ENCODE measurements around the gene FASTK.

The FASTK gene

DNA sequence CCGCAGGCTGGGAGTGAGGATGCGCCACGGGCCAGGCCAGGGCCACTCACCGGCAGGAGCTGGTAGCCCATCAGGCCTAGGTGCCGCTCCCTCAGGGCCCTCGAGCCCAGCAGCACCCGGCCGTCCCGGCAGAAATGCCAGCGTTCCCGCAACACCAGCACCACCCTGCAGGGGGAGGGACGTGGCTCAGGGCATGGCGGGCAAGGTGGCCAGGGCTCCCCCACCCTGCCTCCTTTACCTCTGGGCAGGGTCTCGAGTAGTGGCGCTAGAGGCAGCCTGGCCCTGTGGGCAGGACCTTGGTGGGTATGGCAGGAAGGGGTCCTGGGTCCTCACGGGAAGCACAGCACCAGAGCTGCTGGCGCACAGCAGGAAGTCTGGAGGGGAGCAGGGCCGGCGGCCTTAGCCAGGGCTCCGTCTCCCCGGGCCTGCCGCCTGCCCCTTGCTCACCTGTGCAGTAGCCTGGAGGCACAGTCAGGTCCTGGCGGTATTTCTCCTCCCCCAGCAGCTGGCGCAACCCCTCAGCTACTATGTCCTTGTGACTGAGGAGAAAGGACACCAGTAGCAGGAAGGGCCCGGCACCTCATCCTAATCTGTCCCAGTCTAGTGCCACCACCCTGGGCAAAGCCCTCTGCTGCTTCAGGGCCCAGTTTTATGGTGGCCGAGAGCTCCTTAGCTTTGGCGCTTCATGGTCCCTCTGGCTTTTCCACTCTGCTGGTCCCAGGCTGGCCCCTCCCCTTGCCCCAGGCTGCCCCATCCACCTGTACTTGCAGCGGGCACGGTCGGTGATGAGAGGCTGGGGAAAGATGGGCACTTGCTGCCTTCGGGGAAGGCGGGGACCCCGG, 3.5 kb downstream of the FASTK start:
- no peaks in the 10 kb centered on the region for H3K27me3 ChIP-seq (ENCODE audit: low read depth, low read length)
- H3K4me1 ChIP-seq (ENCODE audit: control insufficient read depth in 1 of 2, insufficient read depth in 2 of 2, low read length in 2 of 2), result peaks cover 4 to 34% of the 10 kb centered on the region in 2 donors
- H3K36me3 ChIP-seq (ENCODE audit: control insufficient read depth in 1 of 2, insufficient read depth in 2 of 2, low read length in 2 of 2), result peaks cover 19 to 40% of the 10 kb centered on the region in 2 donors
- no peak overlapping the region for H3K27ac ChIP-seq (ENCODE audit: low read length)
- H3K9me3 ChIP-seq (ENCODE audit: control insufficient read depth in 1 of 2, low read length in 2 of 2), result no peaks in the 10 kb centered on the region
- H3K4me3 ChIP-seq (ENCODE audit: low read depth in 1 of 2, low read length in 2 of 2), result no peak overlapping the region

GRCh38 chr7:151075978-151076426, 4.6 kb downstream of the FASTK start:
- Histone ChIP-seq H3K4me1 (ENCODE audit: control insufficient read depth in 1 of 2, insufficient read depth in 2 of 2, low read length in 2 of 2) (peaks cover 0 to 23% of the 10 kb centered on the region in 2 donors), H3K36me3 (ENCODE audit: control insufficient read depth in 1 of 2, insufficient read depth in 2 of 2, low read length in 2 of 2) (peaks cover 20 to 51% of the 10 kb centered on the region in 2 donors), H3K4me3 (ENCODE audit: low read depth in 1 of 2, low read length in 2 of 2) (no peak overlapping the region), H3K9me3 (ENCODE audit: control insufficient read depth in 1 of 2, low read length in 2 of 2) (no peaks in the 10 kb centered on the region), H3K27me3 (ENCODE audit: low read depth, low read length) (no peaks in the 10 kb centered on the region), H3K27ac (ENCODE audit: low read length) (no peak overlapping the region)

DNA sequence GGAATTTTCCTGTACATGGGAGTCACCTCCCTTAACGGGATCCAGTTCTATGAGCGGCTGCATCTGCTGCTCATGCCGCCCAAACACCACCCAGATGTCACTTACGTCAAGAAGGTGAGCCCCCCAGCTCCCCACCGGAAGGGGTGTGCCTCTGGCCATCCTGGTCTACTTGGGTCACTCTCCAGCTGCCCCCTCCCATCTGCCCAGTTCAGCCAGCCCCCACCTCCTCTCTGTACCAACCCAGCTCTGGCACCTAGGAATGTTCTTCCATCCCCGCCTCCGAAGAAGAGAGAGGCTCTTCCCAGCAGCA, 5.0 kb downstream of the FASTK start:
- peaks cover 24 to 55% of the 10 kb centered on the region in 2 donors for H3K36me3 ChIP-seq (ENCODE audit: control insufficient read depth in 1 of 2, insufficient read depth in 2 of 2, low read length in 2 of 2)
- H3K27me3 ChIP-seq (ENCODE audit: low read depth, low read length), result no peaks in the 10 kb centered on the region
- H3K9me3 ChIP-seq (ENCODE audit: control insufficient read depth in 1 of 2, low read length in 2 of 2), result no peaks in the 10 kb centered on the region
- no peak overlapping the region for H3K27ac ChIP-seq (ENCODE audit: low read length)
- H3K4me1 ChIP-seq (ENCODE audit: control insufficient read depth in 1 of 2, insufficient read depth in 2 of 2, low read length in 2 of 2), result peaks cover 0 to 21% of the 10 kb centered on the region in 2 donors
- H3K4me3 ChIP-seq (ENCODE audit: low read depth in 1 of 2, low read length in 2 of 2), result no peak overlapping the region

DNA sequence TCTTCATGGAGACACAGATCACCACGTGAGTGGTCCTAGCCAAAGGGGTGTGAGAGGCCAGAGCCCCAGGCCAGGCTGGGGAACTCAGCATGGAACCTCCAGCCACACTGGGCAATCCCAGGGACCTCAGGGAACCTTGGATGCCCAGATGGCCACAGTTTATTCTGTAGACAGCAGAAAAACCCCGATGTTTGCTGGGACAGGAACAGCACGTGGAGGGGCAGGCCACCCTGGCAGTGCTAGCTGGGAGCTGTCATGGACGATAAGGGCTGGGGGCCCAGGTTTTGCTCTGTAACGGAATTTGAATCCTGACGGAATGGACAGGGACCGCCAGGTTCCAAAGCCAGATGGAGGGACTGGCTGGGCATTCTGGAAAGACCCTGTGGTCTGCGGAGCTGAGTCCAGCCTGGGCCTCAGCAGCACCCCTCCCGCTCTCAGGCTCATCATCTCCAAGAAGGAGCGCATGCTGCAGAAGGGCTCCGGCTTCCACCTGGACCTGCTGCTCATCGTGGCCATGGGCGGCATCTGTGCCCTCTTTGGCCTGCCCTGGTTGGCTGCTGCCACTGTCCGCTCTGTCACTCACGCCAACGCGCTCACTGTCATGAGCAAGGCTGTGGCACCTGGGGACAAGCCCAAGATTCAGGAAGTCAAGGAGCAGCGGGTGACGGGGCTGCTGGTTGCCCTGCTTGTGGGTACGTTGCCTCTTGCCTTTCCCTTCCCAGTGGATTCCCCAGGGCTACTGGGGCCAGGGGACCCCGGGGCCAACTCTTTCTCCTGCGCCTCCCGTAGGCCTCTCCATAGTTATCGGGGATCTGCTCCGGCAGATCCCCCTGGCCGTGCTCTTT, 5.6 kb downstream of the FASTK start:
- Histone ChIP-seq H3K27me3 (ENCODE audit: low read depth, low read length) (no peaks in the 10 kb centered on the region), H3K4me3 (ENCODE audit: low read depth in 1 of 2, low read length in 2 of 2) (no peak overlapping the region), H3K4me1 (ENCODE audit: control insufficient read depth in 1 of 2, insufficient read depth in 2 of 2, low read length in 2 of 2) (peaks cover 0 to 21% of the 10 kb centered on the region in 2 donors), H3K36me3 (ENCODE audit: control insufficient read depth in 1 of 2, insufficient read depth in 2 of 2, low read length in 2 of 2) (peaks cover 30 to 61% of the 10 kb centered on the region in 2 donors), H3K27ac (ENCODE audit: low read length) (no peak overlapping the region), H3K9me3 (ENCODE audit: control insufficient read depth in 1 of 2, low read length in 2 of 2) (no peaks in the 10 kb centered on the region)

GRCh38 chr7:151073990-151074389, 6.6 kb downstream of the FASTK start:
- Histone ChIP-seq H3K36me3 (ENCODE audit: control insufficient read depth in 1 of 2, insufficient read depth in 2 of 2, low read length in 2 of 2) (peaks cover 39 to 71% of the 10 kb centered on the region in 2 donors), H3K4me1 (ENCODE audit: control insufficient read depth in 1 of 2, insufficient read depth in 2 of 2, low read length in 2 of 2) (peaks cover 0 to 11% of the 10 kb centered on the region in 2 donors), H3K27ac (ENCODE audit: low read length) (no peak overlapping the region)

GRCh38 chr7:151071032-151071866, 9.4 kb downstream of the FASTK start:
- H3K27ac ChIP-seq (ENCODE audit: low read length), result no peak overlapping the region
- no peaks in the 10 kb centered on the region for H3K9me3 ChIP-seq (ENCODE audit: control insufficient read depth in 1 of 2, low read length in 2 of 2)
- H3K27me3 ChIP-seq (ENCODE audit: low read depth, low read length), result no peaks in the 10 kb centered on the region
- peaks cover 49 to 89% of the 10 kb centered on the region in 2 donors for H3K36me3 ChIP-seq (ENCODE audit: control insufficient read depth in 1 of 2, insufficient read depth in 2 of 2, low read length in 2 of 2)
- H3K4me1 ChIP-seq (ENCODE audit: control insufficient read depth in 1 of 2, insufficient read depth in 2 of 2, low read length in 2 of 2), result no peaks in the 10 kb centered on the region
- H3K4me3 ChIP-seq (ENCODE audit: low read depth in 1 of 2, low read length in 2 of 2), result no peak overlapping the region

More at GRCh38 chr7:151073990-151074389, 6.6 kb downstream of the FASTK start:
- Histone ChIP-seq H3K9me3 (ENCODE audit: control insufficient read depth in 1 of 2, low read length in 2 of 2) (no peaks in the 10 kb centered on the region), H3K4me3 (ENCODE audit: low read depth in 1 of 2, low read length in 2 of 2) (no peak overlapping the region), H3K27me3 (ENCODE audit: low read depth, low read length) (no peaks in the 10 kb centered on the region)

DNA sequence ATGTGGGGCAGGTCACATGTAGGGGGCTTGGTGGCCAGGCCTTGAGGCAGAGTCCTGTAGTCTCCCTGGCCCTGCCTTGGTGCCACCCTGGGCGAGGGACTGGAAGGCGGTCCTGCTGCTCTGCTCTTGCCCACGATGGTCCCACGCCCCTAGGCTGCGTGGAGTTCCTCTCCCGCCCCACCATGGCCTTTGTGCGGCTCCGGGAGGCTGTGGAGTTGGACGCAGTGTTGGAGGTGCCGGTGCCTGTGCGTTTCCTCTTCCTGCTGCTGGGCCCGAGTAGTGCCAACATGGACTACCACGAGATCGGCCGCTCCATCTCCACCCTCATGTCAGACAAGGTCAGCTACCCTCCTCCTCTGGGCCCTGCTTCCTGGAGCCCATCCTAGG, 10.0 kb downstream of the FASTK start:
- Histone ChIP-seq H3K27me3 (ENCODE audit: low read depth, low read length) (no peaks in the 10 kb centered on the region), H3K4me1 (ENCODE audit: control insufficient read depth in 1 of 2, insufficient read depth in 2 of 2, low read length in 2 of 2) (no peaks in the 10 kb centered on the region), H3K36me3 (ENCODE audit: control insufficient read depth in 1 of 2, insufficient read depth in 2 of 2, low read length in 2 of 2) (peaks cover 46 to 89% of the 10 kb centered on the region in 2 donors), H3K9me3 (ENCODE audit: control insufficient read depth in 1 of 2, low read length in 2 of 2) (no peaks in the 10 kb centered on the region), H3K4me3 (ENCODE audit: low read depth in 1 of 2, low read length in 2 of 2) (no peak overlapping the region), H3K27ac (ENCODE audit: low read length) (no peak overlapping the region)

DNA sequence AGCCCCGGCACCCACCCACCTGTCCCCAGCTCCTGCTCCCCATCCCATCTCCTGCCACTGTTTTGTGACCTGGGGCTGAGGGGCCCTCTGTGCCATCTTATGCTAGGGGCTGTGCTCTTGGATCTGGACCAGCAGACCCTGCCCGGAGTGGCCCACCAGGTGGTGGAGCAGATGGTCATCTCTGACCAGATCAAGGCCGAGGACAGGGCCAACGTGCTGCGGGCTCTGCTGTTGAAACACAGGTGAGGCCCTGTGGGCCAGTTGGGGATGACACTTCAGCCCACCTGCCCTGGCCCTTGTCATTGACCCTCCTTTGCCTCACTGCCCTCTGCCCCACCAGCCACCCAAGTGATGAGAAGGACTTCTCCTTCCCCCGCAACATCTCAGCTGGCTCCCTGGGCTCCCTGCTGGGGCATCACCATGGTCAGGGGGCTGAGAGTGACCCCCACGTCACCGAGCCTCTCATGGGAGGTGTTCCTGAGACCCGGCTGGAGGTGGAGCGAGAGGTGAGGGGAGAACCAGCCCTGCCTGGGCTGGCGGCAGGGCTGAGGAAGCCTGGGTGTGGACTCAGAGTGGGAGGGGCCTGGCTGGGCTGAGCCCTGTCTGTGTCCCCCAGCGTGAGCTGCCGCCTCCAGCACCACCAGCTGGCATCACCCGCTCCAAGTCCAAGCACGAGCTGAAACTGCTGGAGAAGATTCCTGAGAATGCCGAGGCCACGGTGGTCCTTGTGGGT, 10.6 kb downstream of the FASTK start:
- H3K36me3 ChIP-seq (ENCODE audit: control insufficient read depth in 1 of 2, insufficient read depth in 2 of 2, low read length in 2 of 2), result peaks cover 49 to 89% of the 10 kb centered on the region in 2 donors
- no peaks in the 10 kb centered on the region for H3K4me1 ChIP-seq (ENCODE audit: control insufficient read depth in 1 of 2, insufficient read depth in 2 of 2, low read length in 2 of 2)
- no peaks in the 10 kb centered on the region for H3K9me3 ChIP-seq (ENCODE audit: control insufficient read depth in 1 of 2, low read length in 2 of 2)
- H3K4me3 ChIP-seq (ENCODE audit: low read depth in 1 of 2, low read length in 2 of 2), result no peak overlapping the region
- no peak overlapping the region for H3K27ac ChIP-seq (ENCODE audit: low read length)
- H3K27me3 ChIP-seq (ENCODE audit: low read depth, low read length), result no peaks in the 10 kb centered on the region

GRCh38 chr7:151068069-151068773, 12.4 kb downstream of the FASTK start:
- no peaks in the 10 kb centered on the region for H3K9me3 ChIP-seq (ENCODE audit: control insufficient read depth in 1 of 2, low read length in 2 of 2)
- H3K36me3 ChIP-seq (ENCODE audit: control insufficient read depth in 1 of 2, insufficient read depth in 2 of 2, low read length in 2 of 2), result peaks cover 45 to 80% of the 10 kb centered on the region in 2 donors
- no peaks in the 10 kb centered on the region for H3K27me3 ChIP-seq (ENCODE audit: low read depth, low read length)
- H3K4me1 ChIP-seq (ENCODE audit: control insufficient read depth in 1 of 2, insufficient read depth in 2 of 2, low read length in 2 of 2), result no peaks in the 10 kb centered on the region
- H3K4me3 ChIP-seq (ENCODE audit: low read depth in 1 of 2, low read length in 2 of 2), result no peak overlapping the region
- H3K27ac ChIP-seq (ENCODE audit: low read length), result no peak overlapping the region

Data from muscle layer of duodenum (tissue), 2 donors.